Choroid plexus epithelial cell (primary cell): ENCODE results near the gene ATP13A3.

ENCODE experiments used
- DNase-seq: peaks from one replicate; pipeline ENCODE4 v3.0.0-alpha.2; 2010; ENCODE audit warnings: low read depth
- H3K4me3 ChIP-seq: 2 replicates; pipeline ENCODE4 v1.5.1; 2011; ENCODE audit warnings: low read depth, mild to moderate bottlenecking, control low read depth, low read length, moderate library complexity
- TF ChIP-seq, protein P1 (sequence below): conservative IDR thresholded peaks from 2 replicates; pipeline ENCODE4 v1.5.1; 2011; ENCODE audit warnings: low read depth, mild to moderate bottlenecking, control low read depth, inconsistent platforms, low read length, moderate library complexity

ATP13A3 gene

GRCh38 chr3:194377708-194378107 lies 109.1 kb downstream of the ATP13A3 start:
- TF ChIP-seq, protein P1, sequence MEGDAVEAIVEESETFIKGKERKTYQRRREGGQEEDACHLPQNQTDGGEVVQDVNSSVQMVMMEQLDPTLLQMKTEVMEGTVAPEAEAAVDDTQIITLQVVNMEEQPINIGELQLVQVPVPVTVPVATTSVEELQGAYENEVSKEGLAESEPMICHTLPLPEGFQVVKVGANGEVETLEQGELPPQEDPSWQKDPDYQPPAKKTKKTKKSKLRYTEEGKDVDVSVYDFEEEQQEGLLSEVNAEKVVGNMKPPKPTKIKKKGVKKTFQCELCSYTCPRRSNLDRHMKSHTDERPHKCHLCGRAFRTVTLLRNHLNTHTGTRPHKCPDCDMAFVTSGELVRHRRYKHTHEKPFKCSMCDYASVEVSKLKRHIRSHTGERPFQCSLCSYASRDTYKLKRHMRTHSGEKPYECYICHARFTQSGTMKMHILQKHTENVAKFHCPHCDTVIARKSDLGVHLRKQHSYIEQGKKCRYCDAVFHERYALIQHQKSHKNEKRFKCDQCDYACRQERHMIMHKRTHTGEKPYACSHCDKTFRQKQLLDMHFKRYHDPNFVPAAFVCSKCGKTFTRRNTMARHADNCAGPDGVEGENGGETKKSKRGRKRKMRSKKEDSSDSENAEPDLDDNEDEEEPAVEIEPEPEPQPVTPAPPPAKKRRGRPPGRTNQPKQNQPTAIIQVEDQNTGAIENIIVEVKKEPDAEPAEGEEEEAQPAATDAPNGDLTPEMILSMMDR, result no peak
- DNase-seq, result no peak

GRCh38 chr3:194376241-194376560 lies 110.6 kb downstream of the ATP13A3 start:
- H3K4me3 ChIP-seq, result no peak overlapping the region
- TF ChIP-seq, protein P1, result no peak
- DNase-seq, result no peak

More at GRCh38 chr3:194377708-194378107, 109.1 kb downstream of the ATP13A3 start:
- H3K4me3 ChIP-seq, result no peak overlapping the region

- DNase-seq, result no peak
- TF ChIP-seq, protein P1, result no peak
- H3K4me3 ChIP-seq, result no peak overlapping the region
Observed at GRCh38 chr3:194375473-194376240, 111.1 kb downstream of the ATP13A3 start.

- no peak overlapping the region for H3K4me3 ChIP-seq
Observed at GRCh38 chr3:194374935-194375334, 111.9 kb downstream of the ATP13A3 start.

DNA sequence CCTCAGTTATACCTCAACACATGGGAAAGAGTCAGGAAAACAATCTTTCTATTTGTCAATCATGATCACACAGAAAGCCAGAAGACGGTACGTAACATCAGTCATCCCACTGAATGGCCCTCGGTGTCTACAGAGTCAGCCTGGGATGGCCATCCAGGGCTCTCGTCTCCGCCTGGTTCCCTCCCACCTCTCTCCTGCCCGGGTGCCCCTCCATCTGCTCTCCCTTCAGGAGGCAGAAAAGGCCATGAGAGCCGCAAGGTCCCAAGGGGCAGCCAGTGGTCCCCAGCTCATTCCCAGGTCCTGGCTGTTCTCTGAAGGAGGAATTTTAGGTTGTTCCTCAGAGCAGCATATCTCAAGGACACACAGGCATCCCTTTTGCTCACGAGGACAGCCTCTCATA lies 112.9 kb downstream of the ATP13A3 start:
- TF ChIP-seq, protein P1, result no peak
- DNase-seq, result no peak
- H3K4me3 ChIP-seq, result no peak overlapping the region

More at GRCh38 chr3:194374935-194375334, 111.9 kb downstream of the ATP13A3 start:
- DNase-seq, result no peak
- TF ChIP-seq, protein P1, result no peak

- no peak overlapping the region for H3K4me3 ChIP-seq
- TF ChIP-seq, protein P1, result no peak
- no peak for DNase-seq
Observed at GRCh38 chr3:194373028-194373427, 113.8 kb downstream of the ATP13A3 start.

DNA sequence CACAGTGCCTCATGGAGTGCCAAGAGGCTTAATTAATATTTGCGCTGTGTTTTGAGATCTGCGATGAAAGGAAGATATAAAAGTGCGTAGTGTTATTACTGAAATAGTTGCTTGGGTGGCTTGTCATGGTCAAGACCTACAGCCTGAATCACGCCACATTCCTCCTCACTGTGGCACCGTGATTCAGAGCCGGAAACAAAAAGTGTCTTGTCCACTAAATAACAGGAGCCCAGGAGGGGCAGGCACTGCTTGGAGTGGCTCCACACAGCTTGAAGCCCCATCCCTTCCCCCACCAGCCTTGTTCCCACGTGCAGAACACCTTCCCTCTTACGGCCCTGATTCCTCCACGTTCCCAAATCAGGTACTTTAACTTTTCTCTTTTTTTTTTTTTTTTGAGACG lies 116.0 kb downstream of the ATP13A3 start:
- no peak for DNase-seq
- TF ChIP-seq, protein P1, result no peak
- H3K4me3 ChIP-seq, result no peak overlapping the region
